Fibroblast of lung (primary cell): Measurements from ENCODE around the gene ETS1. TPM values are rescaled to one million over a fixed set of nuclear protein-coding genes. Genes with fewer than 3 reads are reported as not detected.

Source experiments
- DNase-seq, 2 donors: peaks; one replicate each; pipeline versions ENCODE4 v3.0.0 to v3.0.0-alpha.2; 2010; ENCODE audit warnings: low read depth in 2 of 2
- H2AFZ ChIP-seq: 2 replicates; pipeline ENCODE4 v1.5.1; 2012; ENCODE audit warnings: low read length, control low read depth, inconsistent platforms
- H3K27ac ChIP-seq: 2 replicates; pipeline ENCODE4 v1.5.1; 2011; ENCODE audit warnings: low read length, control low read depth; ENCODE audit not compliant: insufficient read depth
- H3K27me3 ChIP-seq: 2 replicates; pipeline ENCODE4 v1.5.1; 2011; ENCODE audit warnings: mild to moderate bottlenecking, low read length; ENCODE audit not compliant: control insufficient read depth, insufficient read depth
- H3K36me3 ChIP-seq: 2 replicates; pipeline ENCODE4 v1.5.1; 2011; ENCODE audit warnings: low read length; ENCODE audit not compliant: control insufficient read depth, insufficient read depth
- H3K4me1 ChIP-seq: 2 replicates; pipeline ENCODE4 v1.5.1; 2011; ENCODE audit warnings: low read length; ENCODE audit not compliant: control insufficient read depth, insufficient read depth; ENCODE audit errors: extremely low read depth
- H3K4me2 ChIP-seq: 2 replicates; pipeline ENCODE4 v1.5.1; 2011; ENCODE audit warnings: low read length, control low read depth; ENCODE audit not compliant: insufficient read depth; ENCODE audit errors: extremely low read depth
- H3K4me3 ChIP-seq, 4 experiments: fragments of 200-600 bp in 1 of 4; sonication (generic) in 1 of 4; replicated peaks in 1 of 4; 2 replicates each; pipeline ENCODE4 v1.5.1; 2011 to 2016; ENCODE audit warnings: low read length in 4 of 4, low read depth in 3 of 4, mild to moderate bottlenecking in 3 of 4, control low read depth in 2 of 4, inconsistent platforms in 1 of 4, mixed read lengths in 1 of 4; ENCODE audit not compliant: insufficient read depth in 1 of 4; ENCODE audit errors: control extremely low read depth in 1 of 4
- H3K79me2 ChIP-seq: 2 replicates; pipeline ENCODE4 v1.5.1; 2012; ENCODE audit warnings: mild to moderate bottlenecking, low read length, inconsistent platforms; ENCODE audit not compliant: control insufficient read depth, insufficient read depth
- H3K9ac ChIP-seq: 2 replicates; pipeline ENCODE4 v1.5.1; 2011; ENCODE audit warnings: mild to moderate bottlenecking, low read length, control low read depth; ENCODE audit not compliant: insufficient read depth
- H3K9me3 ChIP-seq: 2 replicates; pipeline ENCODE4 v1.5.1; 2012; ENCODE audit warnings: low read depth, low read length; ENCODE audit not compliant: control insufficient read depth, insufficient read depth
- H4K20me1 ChIP-seq: 2 replicates; pipeline ENCODE4 v1.5.1; 2011; ENCODE audit warnings: low read length; ENCODE audit not compliant: control insufficient read depth, insufficient read depth; ENCODE audit errors: extremely low read depth
- EZH2 ChIP-seq: IDR thresholded peaks from 2 replicates; pipeline ENCODE4 v1.5.1; 2012; ENCODE audit warnings: low read length, control low read depth, mild to moderate bottlenecking; ENCODE audit errors: missing control alignments
- polyA plus RNA-seq, 2 donors: library from polyadenylated mRNA; depleted of rRNA in 1 of 2; stranded (reverse) in 1 of 2; unstranded in 1 of 2; fragments of >200 nt; gene quantifications; 2 replicates each; pipeline ENCODE4 v1.2.1, GENCODE V29; 2011 to 2012; ENCODE audit warnings: missing spikeins in 1 of 2
- total RNA-seq: library from RNA; depleted of rRNA; stranded (reverse); fragments of >200 nt; gene quantifications from 2 replicates; pipeline ENCODE4 v1.2.1, GENCODE V29; 2014
- TF ChIP-seq, protein P1 (sequence below), 2 donors: IDR thresholded peaks in 1 of 2; conservative IDR thresholded peaks in 1 of 2; 1 replicate in 1 of 2; 2 replicates in 1 of 2; pipeline ENCODE4 v1.5.1; 2011 to 2012; ENCODE audit warnings: low read length in 2 of 2, control low read depth in 1 of 2, inconsistent platforms in 1 of 2, low read depth in 1 of 2, mild to moderate bottlenecking in 1 of 2

The ETS1 gene
- total and polyA plus RNA-seq, 2 donors (not counting 1 experiment from before 2014, with no cell fraction given), result 51.5 to 51.7 TPM

DNA sequence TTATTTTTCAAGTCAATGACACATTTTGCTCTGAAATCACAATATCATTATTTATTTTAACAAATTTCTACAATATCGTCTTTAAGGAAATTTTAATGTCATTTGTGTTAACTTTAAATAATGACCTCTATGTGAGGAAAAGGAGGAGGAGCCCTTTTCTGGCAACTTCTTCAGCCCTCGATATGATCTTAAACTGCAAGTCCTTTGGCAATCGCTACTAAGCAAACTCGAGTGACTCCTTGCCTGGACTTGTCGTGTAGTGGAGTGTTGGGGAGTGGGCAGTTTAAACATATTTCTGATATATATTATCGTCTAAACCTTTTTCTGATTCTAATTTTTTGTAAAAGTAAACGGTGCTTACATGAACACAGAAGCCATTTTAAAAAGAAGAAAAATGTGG is 16.7 kb downstream of the ETS1 start:
- Histone ChIP-seq H2AFZ (no peak overlapping the region), H3K79me2 (no peaks in the 10 kb centered on the region), H3K4me3 (no peak overlapping the region), H3K4me1 (no peaks in the 10 kb centered on the region), H3K27me3 (no peaks in the 10 kb centered on the region), H3K9me3 (no peaks in the 10 kb centered on the region), H3K36me3 (no peaks in the 10 kb centered on the region), H3K9ac (no peak overlapping the region), H4K20me1 (no peaks in the 10 kb centered on the region), H3K4me2 (no peak overlapping the region), H3K27ac (no peak overlapping the region)
- TF ChIP-seq, protein P1, sequence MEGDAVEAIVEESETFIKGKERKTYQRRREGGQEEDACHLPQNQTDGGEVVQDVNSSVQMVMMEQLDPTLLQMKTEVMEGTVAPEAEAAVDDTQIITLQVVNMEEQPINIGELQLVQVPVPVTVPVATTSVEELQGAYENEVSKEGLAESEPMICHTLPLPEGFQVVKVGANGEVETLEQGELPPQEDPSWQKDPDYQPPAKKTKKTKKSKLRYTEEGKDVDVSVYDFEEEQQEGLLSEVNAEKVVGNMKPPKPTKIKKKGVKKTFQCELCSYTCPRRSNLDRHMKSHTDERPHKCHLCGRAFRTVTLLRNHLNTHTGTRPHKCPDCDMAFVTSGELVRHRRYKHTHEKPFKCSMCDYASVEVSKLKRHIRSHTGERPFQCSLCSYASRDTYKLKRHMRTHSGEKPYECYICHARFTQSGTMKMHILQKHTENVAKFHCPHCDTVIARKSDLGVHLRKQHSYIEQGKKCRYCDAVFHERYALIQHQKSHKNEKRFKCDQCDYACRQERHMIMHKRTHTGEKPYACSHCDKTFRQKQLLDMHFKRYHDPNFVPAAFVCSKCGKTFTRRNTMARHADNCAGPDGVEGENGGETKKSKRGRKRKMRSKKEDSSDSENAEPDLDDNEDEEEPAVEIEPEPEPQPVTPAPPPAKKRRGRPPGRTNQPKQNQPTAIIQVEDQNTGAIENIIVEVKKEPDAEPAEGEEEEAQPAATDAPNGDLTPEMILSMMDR (conservative IDR thresholded peaks at IDR 0.05 in 1 of 2, IDR thresholded peaks at IDR 0.05 in 1 of 2; ENCODE audit: low read depth in 1 of 2, low read length in 2 of 2), result no peak
- TF ChIP-seq EZH2, result no peak
- DNase-seq, result no peak

DNA sequence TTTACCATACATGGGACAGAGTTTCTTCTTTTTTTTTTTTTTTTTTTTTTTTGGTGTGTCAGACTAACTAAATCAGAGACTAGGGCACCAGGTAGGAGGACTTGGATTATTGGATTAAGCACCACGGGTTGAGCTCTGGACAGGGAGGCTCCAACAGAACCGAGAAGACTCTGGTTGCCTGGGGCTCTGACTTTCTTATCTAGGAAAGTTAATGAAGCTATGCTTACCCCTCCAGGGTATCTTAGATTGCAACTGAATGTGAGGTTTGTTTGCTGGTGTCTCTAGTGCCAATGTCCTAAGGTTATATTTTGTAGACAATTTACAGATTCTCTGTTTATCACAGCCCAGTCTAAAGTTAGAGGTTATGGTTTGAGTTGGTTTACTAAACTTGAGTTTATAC is 18.1 kb downstream of the ETS1 start:
- Histone ChIP-seq H3K4me3 (no peak overlapping the region), H3K4me2 (no peak overlapping the region), H3K9me3 (no peaks in the 10 kb centered on the region), H3K27me3 (no peaks in the 10 kb centered on the region), H3K9ac (no peak overlapping the region), H3K36me3 (no peaks in the 10 kb centered on the region), H2AFZ (no peak overlapping the region), H3K4me1 (no peaks in the 10 kb centered on the region), H4K20me1 (no peaks in the 10 kb centered on the region), H3K27ac (no peak overlapping the region), H3K79me2 (no peaks in the 10 kb centered on the region)
- TF ChIP-seq, protein P1 (conservative IDR thresholded peaks at IDR 0.05 in 1 of 2, IDR thresholded peaks at IDR 0.05 in 1 of 2; ENCODE audit: low read depth in 1 of 2, low read length in 2 of 2), result no peak
- TF ChIP-seq EZH2, result no peak
- DNase-seq, result no peak

DNA sequence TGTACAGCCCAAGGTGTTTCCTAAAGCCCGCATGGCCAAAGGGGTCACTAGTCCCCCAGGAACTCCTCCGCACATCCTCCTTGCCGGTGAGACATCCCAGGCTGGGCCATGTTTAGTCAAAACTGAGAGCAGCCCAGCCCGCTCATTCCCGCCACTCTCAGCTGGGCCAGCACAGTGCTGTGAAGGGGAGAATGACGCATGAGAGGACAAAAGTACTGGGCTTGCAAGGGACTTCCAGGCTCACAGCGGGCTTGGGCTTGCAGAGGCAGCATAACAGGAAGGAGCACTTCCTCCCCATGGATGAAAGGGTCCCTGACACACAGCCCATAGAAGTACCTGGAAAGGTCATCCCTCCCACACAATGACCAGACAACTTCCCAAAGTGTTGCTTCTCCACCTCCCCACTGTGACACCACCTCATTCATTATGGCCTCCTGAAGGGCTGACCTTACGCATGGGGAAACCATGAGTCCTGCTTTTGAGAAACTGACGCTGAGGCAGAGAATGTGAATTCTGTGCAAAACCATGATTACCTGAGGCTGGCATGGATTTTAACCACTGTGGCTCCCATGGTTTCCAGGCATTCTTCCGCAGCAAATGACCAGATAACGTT is 19.1 kb downstream of the ETS1 start:
- Histone ChIP-seq H3K4me2 (no peak overlapping the region), H3K4me1 (no peaks in the 10 kb centered on the region), H2AFZ (no peak overlapping the region), H3K79me2 (no peaks in the 10 kb centered on the region), H4K20me1 (no peaks in the 10 kb centered on the region), H3K9me3 (no peaks in the 10 kb centered on the region), H3K4me3 (no peak overlapping the region), H3K27ac (no peak overlapping the region), H3K36me3 (no peaks in the 10 kb centered on the region), H3K27me3 (no peaks in the 10 kb centered on the region), H3K9ac (no peak overlapping the region)
- DNase-seq, result no peak
- no peak for TF ChIP-seq EZH2
- TF ChIP-seq, protein P1 (conservative IDR thresholded peaks at IDR 0.05 in 1 of 2, IDR thresholded peaks at IDR 0.05 in 1 of 2; ENCODE audit: low read depth in 1 of 2, low read length in 2 of 2), result no peak
